HepG2 (cell line): ENCODE measurements around the gene HNRNPH3. TPM values are rescaled to one million over a fixed set of nuclear protein-coding genes. Genes with fewer than 3 reads are reported as not detected.

ENCODE experiments used
- ATAC-seq: fragments of 200-7000 bp; cut with Tn5 transposase; 3 replicates; pipeline ENCODE4 v1.9.1; 2020; ENCODE audit warnings: mild to moderate bottlenecking, moderate library complexity
- BruUV-seq: library from RNA; stranded (reverse); fragments of 400-500 nt; replicated peaks from 2 replicates; lab custom pipeline; 2021; lab: Mats Ljungman, UMichigan
- CTCF ChIA-PET: fragments of 300-600 bp; formaldehyde crosslinking; extraction: SDS; loops from one replicate; lab custom pipeline; 2021; ENCODE audit warnings: low total read pairs, inconsistent platforms, low intra/inter-chr PET ratio; lab: Yijun Ruan, JAX
- POLR2A ChIA-PET: fragments of 350-600 bp; sonication (Branson Sonifier 250); formaldehyde crosslinking; loops from one replicate; lab custom pipeline; 2020; ENCODE audit warnings: antibody characterized with exemption, inconsistent platforms; lab: Yijun Ruan, JAX
- DNase-seq: peaks from one replicate; pipeline ENCODE4 v3.0.0-alpha.2; 2015; ENCODE audit warnings: low spot score
- FAIRE-seq: peaks from 3 replicates; lab custom pipeline; 2011; peaks lifted over from hg19 to GRCh38; lab: Jason Lieb, UNC
- H2AFZ ChIP-seq: one replicate; pipeline ENCODE4 v1.6.1; 2011; ENCODE audit warnings: low read length, inconsistent platforms
- H3K27ac ChIP-seq: fragments of 300-600 bp; 3 replicates; pipeline ENCODE4 v1.8.0; 2011; ENCODE audit warnings: mixed run types, mild to moderate bottlenecking, mixed read lengths, low read length, inconsistent platforms; ENCODE audit not compliant: insufficient read depth; ENCODE audit errors: extremely low read length
- H3K27me3 ChIP-seq, 2 experiments: fragments of 200-600 bp in 1 of 2; 2 replicates in 1 of 2; 3 replicates in 1 of 2; pipeline versions ENCODE4 v1.6.0 to v1.8.0; 2011; ENCODE audit warnings: low read length in 2 of 2, mild to moderate bottlenecking in 2 of 2, moderate library complexity in 2 of 2, inconsistent platforms in 1 of 2; ENCODE audit not compliant: insufficient read depth in 2 of 2, control insufficient read depth in 1 of 2
- H3K36me3 ChIP-seq, 2 experiments: fragments of 200-600 bp in 1 of 2; replicated peaks in 1 of 2; 2 replicates in 1 of 2; 3 replicates in 1 of 2; pipeline versions ENCODE4 v1.5.1 to v1.8.0; 2011; ENCODE audit warnings: low read length in 2 of 2, inconsistent platforms in 1 of 2; ENCODE audit not compliant: insufficient read depth in 2 of 2, control insufficient read depth in 1 of 2
- H3K4me1 ChIP-seq: 2 replicates; pipeline ENCODE4 v1.5.1; 2012; ENCODE audit warnings: low read length, inconsistent platforms; ENCODE audit not compliant: insufficient read depth
- H3K4me2 ChIP-seq: 2 replicates; pipeline ENCODE4 v1.6.0; 2011; ENCODE audit warnings: low read depth, low read length, inconsistent platforms
- H3K4me3 ChIP-seq, 3 experiments: fragments of 200-600 bp in 1 of 3; sonication (generic), shearing (Covaris generic) in 1 of 3; replicated peaks in 1 of 3; 2 replicates each; pipeline ENCODE4 v1.5.1; 2011 to 2016; ENCODE audit warnings: low read length in 3 of 3, inconsistent platforms in 2 of 3, low read depth in 2 of 3, mild to moderate bottlenecking in 2 of 3, control low read depth in 1 of 3, mixed read lengths in 1 of 3; ENCODE audit not compliant: insufficient read depth in 1 of 3
- H3K79me2 ChIP-seq: one replicate; pipeline ENCODE4 v1.6.1; 2011; ENCODE audit warnings: low read length, inconsistent platforms; ENCODE audit not compliant: insufficient read depth
- H3K9ac ChIP-seq: 2 replicates; pipeline ENCODE4 v1.6.0; 2011; ENCODE audit warnings: mild to moderate bottlenecking, low read depth, low read length, inconsistent platforms; ENCODE audit not compliant: insufficient read depth
- H3K9me3 ChIP-seq: 2 replicates; pipeline ENCODE4 v1.5.1; 2012; ENCODE audit warnings: mild to moderate bottlenecking, low read length
- H4K20me1 ChIP-seq: 2 replicates; pipeline ENCODE4 v1.6.0; 2011; ENCODE audit warnings: inconsistent platforms, mild to moderate bottlenecking, low read length, moderate library complexity; ENCODE audit not compliant: insufficient read depth
- ETV6 ChIP-seq: sonication (generic); formaldehyde crosslinking; conservative IDR thresholded peaks from 2 replicates; pipeline ENCODE4 v1.4.0; 2020; ENCODE audit warnings: missing genetic modification reagents
- HNF1A ChIP-seq, 2 experiments: sonication (generic) in 1 of 2; formaldehyde crosslinking in 1 of 2; IDR thresholded peaks; 2 replicates each; pipeline versions ENCODE4 v1.4.0 to v1.6.1; 2016 to 2020; ENCODE audit warnings: borderline replicate concordance in 1 of 2, low read depth in 1 of 2, mild to moderate bottlenecking in 1 of 2, missing genetic modification reagents in 1 of 2
- KLF15 ChIP-seq: sonication (generic); formaldehyde crosslinking; IDR thresholded peaks from 2 replicates; pipeline ENCODE4 v1.8.1; 2023; ENCODE audit warnings: borderline replicate concordance, mild to moderate bottlenecking, inconsistent platforms, missing genetic modification reagents, mixed read lengths
- ZNF234 ChIP-seq: sonication (generic); formaldehyde crosslinking; conservative IDR thresholded peaks from 2 replicates; pipeline ENCODE4 v1.5.1; 2020; ENCODE audit warnings: mild to moderate bottlenecking, missing genetic modification reagents
- ZNF264 ChIP-seq: sonication (generic); formaldehyde crosslinking; IDR thresholded peaks from 2 replicates; pipeline ENCODE4 v1.4.0; 2020; ENCODE audit warnings: missing genetic modification reagents
- in situ Hi-C: cut with HindIII; loops from 2 replicates; pipeline ENCODE4 v1.10.0; 2017; ENCODE audit warnings: low pct_unique_long_range_greater_than_20kb; ENCODE audit not compliant: extremely low pct_ligation_motif_present
- intact Hi-C: fragments of 100-400 bp; cut with micrococcal nuclease; formaldehyde crosslinking; loops from one replicate; pipeline ENCODE4 v1.10.0; 2022; ENCODE audit not compliant: unreplicated experiment
- polyA plus RNA-seq, 8 experiments: library from polyadenylated mRNA; depleted of rRNA in 3 of 8; stranded (reverse) in 7 of 8; unstranded in 1 of 8; fragments of >200 nt; fragmentation: Illumina TruSeq in 4 of 8; extraction: Trizol in 4 of 8; gene quantifications; 2 replicates each; pipeline versions ENCODE4 v1.2.1 to v1.2.3, GENCODE V29; 2011 to 2016; ENCODE audit warnings: low read depth in 4 of 8, missing spikeins in 1 of 8, mixed read lengths in 1 of 8; ENCODE audit not compliant: insufficient read depth in 1 of 8
- total RNA-seq, 5 experiments: library from RNA; depleted of rRNA; stranded (reverse); fragments of >200 nt; fragmentation: Illumina TruSeq; extraction: Trizol; gene quantifications; 2 replicates each; pipeline ENCODE4 v1.2.3, GENCODE V29; 2016; ENCODE audit warnings: low read depth in 1 of 5
- TF ChIP-seq, protein P1 (sequence below): sonication (generic); formaldehyde crosslinking; IDR thresholded peaks from 2 replicates; pipeline ENCODE4 v1.5.0; 2020; ENCODE audit warnings: missing genetic modification reagents

Gene HNRNPH3
- total and polyA plus RNA-seq, 2 of the 13 experiments (the other 11 are each of a cell fraction or from before 2014, with no cell fraction given) = 46.0 to 47.7 TPM

DNA sequence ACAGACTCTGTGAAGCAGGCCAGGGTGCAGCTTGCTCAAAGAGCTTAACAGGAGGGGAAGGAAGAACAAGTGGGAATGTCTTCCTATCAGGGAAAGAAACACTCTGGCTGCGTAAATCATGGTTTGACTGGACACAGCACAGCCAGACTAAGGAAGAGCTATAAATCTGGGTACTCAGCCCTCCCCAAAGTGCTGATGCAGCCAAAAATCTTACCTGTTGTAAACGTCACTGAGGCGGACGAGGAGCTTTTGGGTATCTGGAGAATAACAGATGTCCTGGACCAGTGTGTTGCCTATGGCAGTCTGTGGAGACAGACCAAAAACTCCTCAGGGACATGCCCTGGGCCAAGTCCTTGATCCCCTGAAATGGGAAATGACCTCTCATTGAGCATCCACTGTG lies 43.1 kb upstream of the HNRNPH3 start (continued):
- TF ChIP-seq ETV6 (CRISPR knock-in tag) (no peak), HNF1A (IDR thresholded peaks at IDR 0.05; ENCODE audit: low read depth) (no peak), HNF1A (CRISPR knock-in tag; IDR thresholded peaks at IDR 0.05; ENCODE audit: borderline replicate concordance) (no peak)

GRCh38 chr10:68290736-68291135 lies 41.1 kb upstream of the HNRNPH3 start:
- no peaks in the 10 kb centered on the region for H4K20me1 ChIP-seq
- H3K36me3 ChIP-seq = no peaks in the 10 kb centered on the region
- DNase-seq = no peak
- H3K79me2 ChIP-seq = no peaks in the 10 kb centered on the region
- no peak overlapping the region for H3K4me2 ChIP-seq
- BruUV-seq = no TSS peak
- H3K9me3 ChIP-seq = no peaks in the 10 kb centered on the region
- H3K4me1 ChIP-seq = no peaks in the 10 kb centered on the region
- no peak overlapping the region for H3K9ac ChIP-seq
- H3K4me3 ChIP-seq = no peak overlapping the region
- ChIA-PET POLR2A (no interaction called here), CTCF (no interaction called here)
- in situ Hi-C loops (no loop called here), intact Hi-C loops (no loop called here)
- no peak for FAIRE-seq
- TF ChIP-seq, protein P1, sequence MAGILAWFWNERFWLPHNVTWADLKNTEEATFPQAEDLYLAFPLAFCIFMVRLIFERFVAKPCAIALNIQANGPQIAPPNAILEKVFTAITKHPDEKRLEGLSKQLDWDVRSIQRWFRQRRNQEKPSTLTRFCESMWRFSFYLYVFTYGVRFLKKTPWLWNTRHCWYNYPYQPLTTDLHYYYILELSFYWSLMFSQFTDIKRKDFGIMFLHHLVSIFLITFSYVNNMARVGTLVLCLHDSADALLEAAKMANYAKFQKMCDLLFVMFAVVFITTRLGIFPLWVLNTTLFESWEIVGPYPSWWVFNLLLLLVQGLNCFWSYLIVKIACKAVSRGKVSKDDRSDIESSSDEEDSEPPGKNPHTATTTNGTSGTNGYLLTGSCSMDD (CRISPR knock-in tag) = no peak
- TF ChIP-seq ZNF264 (CRISPR knock-in tag) (no peak), KLF15 (CRISPR knock-in tag) (no peak), ZNF234 (CRISPR knock-in tag) (no peak)
- H3K27ac ChIP-seq = no peak overlapping the region
- no peaks in the 10 kb centered on the region for H3K27me3 ChIP-seq
- no peak overlapping the region for H2AFZ ChIP-seq
- no peak for ATAC-seq
